Astrocyte (in vitro differentiated cells and primary cell): ENCODE data around the gene EXOSC7.

Experiments used
- EZH2 ChIP-seq: IDR thresholded peaks from 2 replicates; pipeline ENCODE4 v1.6.1; 2012; ENCODE audit warnings: mild to moderate bottlenecking, low read length, inconsistent platforms; ENCODE audit not compliant: insufficient read depth
- TF ChIP-seq, protein P1 (sequence below): IDR thresholded peaks from 2 replicates; pipeline ENCODE4 v1.5.1; 2011; ENCODE audit warnings: low read depth, mild to moderate bottlenecking, inconsistent platforms, low read length, moderate library complexity; ENCODE audit not compliant: insufficient read depth

DNA sequence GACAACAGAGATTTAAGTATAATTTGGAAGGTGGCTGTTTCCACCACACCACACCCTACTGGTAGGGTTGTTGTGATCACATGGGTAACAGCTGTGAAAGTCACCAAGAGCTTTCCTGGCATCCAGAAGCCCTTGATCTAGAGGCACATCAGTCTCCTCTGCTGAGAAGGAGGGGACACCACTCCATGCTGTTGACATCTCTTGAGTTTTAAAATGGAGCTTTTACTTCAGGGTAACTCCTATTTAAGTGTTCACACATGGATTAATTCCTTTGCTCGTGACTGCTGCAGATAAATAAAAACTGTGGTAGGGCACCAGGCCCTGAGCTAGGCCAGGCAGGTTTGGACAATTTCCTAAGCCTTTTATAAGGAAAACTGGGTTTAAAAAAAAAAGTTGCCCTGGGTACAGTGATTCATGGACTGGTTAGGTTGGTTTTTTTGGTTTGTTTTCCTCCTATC, 7.5 kb downstream of the EXOSC7 start:
- TF ChIP-seq, protein P1, sequence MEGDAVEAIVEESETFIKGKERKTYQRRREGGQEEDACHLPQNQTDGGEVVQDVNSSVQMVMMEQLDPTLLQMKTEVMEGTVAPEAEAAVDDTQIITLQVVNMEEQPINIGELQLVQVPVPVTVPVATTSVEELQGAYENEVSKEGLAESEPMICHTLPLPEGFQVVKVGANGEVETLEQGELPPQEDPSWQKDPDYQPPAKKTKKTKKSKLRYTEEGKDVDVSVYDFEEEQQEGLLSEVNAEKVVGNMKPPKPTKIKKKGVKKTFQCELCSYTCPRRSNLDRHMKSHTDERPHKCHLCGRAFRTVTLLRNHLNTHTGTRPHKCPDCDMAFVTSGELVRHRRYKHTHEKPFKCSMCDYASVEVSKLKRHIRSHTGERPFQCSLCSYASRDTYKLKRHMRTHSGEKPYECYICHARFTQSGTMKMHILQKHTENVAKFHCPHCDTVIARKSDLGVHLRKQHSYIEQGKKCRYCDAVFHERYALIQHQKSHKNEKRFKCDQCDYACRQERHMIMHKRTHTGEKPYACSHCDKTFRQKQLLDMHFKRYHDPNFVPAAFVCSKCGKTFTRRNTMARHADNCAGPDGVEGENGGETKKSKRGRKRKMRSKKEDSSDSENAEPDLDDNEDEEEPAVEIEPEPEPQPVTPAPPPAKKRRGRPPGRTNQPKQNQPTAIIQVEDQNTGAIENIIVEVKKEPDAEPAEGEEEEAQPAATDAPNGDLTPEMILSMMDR, result no peak
- no peak for TF ChIP-seq EZH2
